ENCODE results near the gene F7.

DNA sequence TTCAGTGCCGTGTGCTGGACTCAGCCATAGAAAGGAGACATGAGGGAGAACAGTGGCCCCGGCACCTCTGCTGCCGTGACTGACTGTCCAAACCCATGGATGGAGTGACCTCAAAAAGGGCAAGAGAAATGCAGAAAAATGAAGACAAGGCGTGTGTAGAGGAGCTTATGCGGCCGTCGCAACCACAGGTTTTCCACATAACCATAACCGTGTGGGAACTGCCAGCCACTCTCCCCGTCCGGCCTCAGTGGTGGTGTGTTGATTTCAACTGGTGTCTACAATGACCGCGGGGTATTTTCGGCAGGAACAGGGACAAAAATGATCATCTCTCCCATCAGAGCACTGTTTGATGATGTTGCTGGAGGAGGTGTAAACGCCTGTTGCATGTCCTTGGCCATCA lies 42.9 kb upstream of the F7 start:
- no peak for TF ChIP-seq CTCF (conservative IDR thresholded peaks at IDR 0.05; ENCODE audit: low read depth, low read length)
- no peak for TF ChIP-seq RFX5 (IDR thresholded peaks at IDR 0.05; ENCODE audit: low read depth, low read length)
- no peak for TF ChIP-seq POLR2A (IDR thresholded peaks at IDR 0.05; ENCODE audit: low read depth, low read length)
- TF ChIP-seq BHLHE40 (IDR thresholded peaks at IDR 0.05; ENCODE audit: low read depth, low read length): no peak
- no peak for TF ChIP-seq FOS (IDR thresholded peaks at IDR 0.05; ENCODE audit: low read depth, low read length)
- TF ChIP-seq ELK1 (IDR thresholded peaks at IDR 0.05; ENCODE audit: borderline replicate concordance, low read depth, low read length): no peak
- no peak for TF ChIP-seq RAD21 (IDR thresholded peaks at IDR 0.05; ENCODE audit: low read length)
- no peak for TF ChIP-seq MXI1 (IDR thresholded peaks at IDR 0.05; ENCODE audit: borderline replicate concordance, low read depth, low read length)
- TF ChIP-seq CEBPB (IDR thresholded peaks at IDR 0.05; ENCODE audit: low read depth, low read length): no peak
- TF ChIP-seq USF2 (IDR thresholded peaks at IDR 0.05; ENCODE audit: low read depth, low read length): no peak
- no peak for TF ChIP-seq MAZ (IDR thresholded peaks at IDR 0.05; ENCODE audit: borderline replicate concordance, low read depth, low read length)
- TF ChIP-seq CHD1 (IDR thresholded peaks at IDR 0.05; ENCODE audit: low read depth, low read length): no peak
- TF ChIP-seq SMC3 (IDR thresholded peaks at IDR 0.05; ENCODE audit: low read depth, low read length): no peak
- TF ChIP-seq MAFK (IDR thresholded peaks at IDR 0.05; ENCODE audit: low read depth, low read length): no peak
